Coronary artery (tissue), 2 donors: ENCODE data around the gene ALG2.

Experiments used
- DNase-seq: peaks from one replicate; pipeline ENCODE4 v3.0.0-alpha.2; 2017; ENCODE audit warnings: low spot score
- H3K27ac ChIP-seq, 2 donors: fragments of 200-600 bp; sonication (generic); one replicate each; pipeline ENCODE4 v1.5.1; 2016 to 2019
- H3K4me3 ChIP-seq: fragments of 200-600 bp; sonication (generic); 2 replicates; pipeline ENCODE4 v1.5.1; 2016; ENCODE audit warnings: mild to moderate bottlenecking, moderate library complexity
- CTCF ChIP-seq: fragments of 200-600 bp; sonication (generic); IDR thresholded peaks from one replicate; pipeline ENCODE4 v1.5.1; 2019; ENCODE audit warnings: antibody characterized with exemption

ALG2 gene

GRCh38 chr9:99216073-99216472 is 5.7 kb downstream of the ALG2 start:
- no peak overlapping the region for H3K27ac ChIP-seq
- TF ChIP-seq CTCF: no peak
- DNase-seq: no peak

GRCh38 chr9:99213197-99213596 is 8.5 kb downstream of the ALG2 start:
- no peak for DNase-seq
- no peak overlapping the region for H3K4me3 ChIP-seq
- no peak for TF ChIP-seq CTCF
- no peak overlapping the region for H3K27ac ChIP-seq

More at GRCh38 chr9:99216073-99216472, 5.7 kb downstream of the ALG2 start:
- no peak overlapping the region for H3K4me3 ChIP-seq

- DNase-seq: no peak
- TF ChIP-seq CTCF: no peak
- Histone ChIP-seq H3K4me3 (no peak overlapping the region), H3K27ac (no peak overlapping the region)
These were observed 10.0 kb downstream of the ALG2 start for GRCh38 chr9:99211746-99212145.

GRCh38 chr9:99210572-99210971 is 11.2 kb downstream of the ALG2 start:
- DNase-seq: no peak
- Histone ChIP-seq H3K27ac (no peak overlapping the region), H3K4me3 (no peak overlapping the region)
- no peak for TF ChIP-seq CTCF

GRCh38 chr9:99201603-99202002 is 20.1 kb downstream of the ALG2 start:
- DNase-seq: no peak
- no peak overlapping the region for H3K27ac ChIP-seq
- H3K4me3 ChIP-seq: no peak overlapping the region
- no peak for TF ChIP-seq CTCF

- Histone ChIP-seq H3K4me3 (no peak overlapping the region), H3K27ac (no peak overlapping the region)
- no peak for TF ChIP-seq CTCF
- DNase-seq: no peak
These were observed 21.7 kb downstream of the ALG2 start for GRCh38 chr9:99199938-99200539.

- H3K4me3 ChIP-seq: no peak overlapping the region
- no peak for TF ChIP-seq CTCF
- H3K27ac ChIP-seq: no peak overlapping the region
- no peak for DNase-seq
These were observed 23.8 kb downstream of the ALG2 start for GRCh38 chr9:99197987-99198386.
